HG03060 (cell line): ENCODE results near the gene ATP2B3.
"Not testable (repeated sequence)": the region's sequence is repeated elsewhere in the genome, so short reads cannot be mapped to it uniquely, and the experiment has no call there.

Experiments
- ATAC-seq: cut with Tn5 transposase; IDR thresholded peaks from one replicate; pipeline ENCODE4 v1.9.1; 2021; ENCODE audit warnings: low read depth, moderate number of reproducible peaks; ENCODE audit not compliant: unreplicated experiment

The ATP2B3 gene

GRCh38 chrX:153590961-153591956, 73.8 kb downstream of the ATP2B3 start:
- ATAC-seq, result no peak

GRCh38 chrX:153592091-153592833, 74.8 kb downstream of the ATP2B3 start:
- ATAC-seq, result no peak

DNA sequence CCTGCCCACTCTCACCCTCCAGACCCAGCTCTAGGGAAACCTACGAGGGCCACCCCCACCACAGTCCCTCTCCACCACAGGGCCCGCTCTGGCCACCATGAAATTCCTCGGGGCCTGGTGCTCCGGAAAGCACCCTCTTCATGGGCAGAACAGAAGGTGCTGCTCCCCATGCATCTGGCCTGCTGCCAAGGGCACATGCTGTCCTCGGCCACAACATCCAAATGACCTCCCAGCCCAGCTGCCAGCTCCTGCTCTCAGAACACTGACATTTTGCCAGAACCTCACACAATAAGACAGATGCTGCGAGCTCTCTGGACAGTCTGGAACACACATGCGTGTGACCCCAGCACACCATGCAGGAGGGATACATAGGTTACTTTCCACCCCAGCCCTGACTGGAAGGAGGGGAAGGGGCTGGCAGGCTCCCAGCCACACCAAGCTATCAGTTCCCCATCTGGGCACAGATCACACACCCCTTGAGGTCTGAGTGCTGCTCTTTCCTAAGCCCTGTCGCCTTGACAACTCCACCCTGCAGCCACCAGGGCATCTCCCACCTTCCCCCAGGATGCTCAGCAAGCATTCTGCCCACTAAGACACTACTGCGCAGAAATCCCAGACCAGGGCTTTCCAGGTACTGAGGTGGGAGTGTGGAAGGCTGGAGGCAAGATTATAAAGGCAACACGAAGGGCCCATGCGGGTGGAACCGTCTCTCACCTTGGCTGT, 75.7 kb downstream of the ATP2B3 start:
- no peak for ATAC-seq

DNA sequence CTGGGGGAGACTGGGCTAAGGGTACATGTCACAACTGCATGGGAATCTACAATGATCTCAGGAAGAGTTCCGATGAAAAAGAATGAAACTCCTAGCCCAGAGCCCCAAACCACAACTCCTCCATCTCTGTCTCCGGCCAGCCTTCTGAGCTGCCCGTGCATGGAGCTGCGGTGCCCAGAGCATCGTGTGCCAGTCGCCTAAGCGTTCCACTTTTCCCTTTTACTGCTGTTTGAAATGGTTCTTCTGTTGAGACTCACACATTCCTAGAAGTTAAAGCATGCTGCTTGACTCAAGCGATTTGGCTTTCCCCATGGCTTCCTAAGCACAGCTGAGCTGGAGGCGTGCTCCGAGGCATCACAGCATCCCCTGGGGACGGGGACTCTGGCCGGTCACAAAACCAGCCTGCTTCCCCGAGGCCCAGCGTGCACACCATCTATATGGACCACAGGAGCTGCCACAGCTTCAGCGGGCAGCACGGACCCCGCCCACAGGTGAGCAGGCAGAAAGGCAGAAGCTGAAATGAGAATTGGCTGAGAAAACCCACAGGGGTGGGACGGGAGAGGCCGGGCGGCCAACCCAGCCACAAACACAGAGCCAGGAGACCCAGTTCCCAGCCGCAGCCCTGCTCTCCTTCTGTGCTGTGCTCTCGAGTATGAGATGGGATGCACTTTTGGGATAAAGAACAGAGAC, 76.5 kb downstream of the ATP2B3 start:
- ATAC-seq, result no peak

- ATAC-seq, result no peak
Measured at GRCh38 chrX:153595387-153595786, 77.9 kb downstream of the ATP2B3 start.

DNA sequence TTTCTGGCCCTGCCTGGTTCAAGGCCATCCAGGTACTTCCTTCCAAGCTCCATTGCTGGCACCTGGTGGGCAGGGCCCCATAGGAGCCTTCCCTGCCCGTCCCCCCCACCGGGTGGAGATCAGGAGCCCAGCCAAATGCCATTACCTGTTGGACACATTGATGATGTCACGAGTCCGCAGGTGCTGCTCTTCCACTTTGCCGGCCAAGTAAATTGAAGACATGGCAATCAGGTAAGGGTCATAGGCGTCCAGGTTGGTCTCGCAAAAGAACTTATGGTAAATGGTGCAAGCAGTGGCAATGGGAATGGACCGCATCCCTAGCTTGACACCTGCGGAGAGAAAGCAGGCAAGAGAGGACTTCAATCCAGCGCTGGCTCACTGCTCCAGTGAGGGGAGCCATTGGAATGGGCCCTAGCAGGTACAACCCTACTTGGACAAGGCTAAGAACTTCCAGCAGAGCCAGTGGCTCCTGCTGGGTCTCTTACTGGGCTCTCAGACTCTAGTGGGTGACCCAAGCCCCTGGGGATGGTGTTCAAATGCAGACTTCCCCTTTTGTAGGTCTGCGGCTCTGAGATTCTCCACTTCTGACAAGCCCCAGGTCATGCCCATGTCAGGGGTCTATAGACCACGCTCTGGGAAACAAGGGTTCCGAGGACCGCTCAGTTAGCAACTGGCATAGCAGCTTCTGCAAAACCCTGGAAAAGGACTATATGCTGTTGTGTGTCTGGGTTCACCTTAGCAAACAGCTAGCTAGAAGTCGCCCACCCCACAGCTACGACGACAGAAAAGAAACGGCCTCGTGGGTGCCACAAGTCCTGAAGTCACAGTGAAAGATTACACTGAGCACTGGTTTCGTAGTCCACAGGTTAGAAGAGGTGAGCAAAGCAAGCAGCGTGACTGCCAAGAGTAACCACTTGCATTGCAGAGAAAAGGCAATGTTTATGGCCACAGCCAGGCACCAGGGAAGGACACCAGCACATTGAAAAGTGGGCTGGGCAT, 78.7 kb downstream of the ATP2B3 start:
- no peak for ATAC-seq

DNA sequence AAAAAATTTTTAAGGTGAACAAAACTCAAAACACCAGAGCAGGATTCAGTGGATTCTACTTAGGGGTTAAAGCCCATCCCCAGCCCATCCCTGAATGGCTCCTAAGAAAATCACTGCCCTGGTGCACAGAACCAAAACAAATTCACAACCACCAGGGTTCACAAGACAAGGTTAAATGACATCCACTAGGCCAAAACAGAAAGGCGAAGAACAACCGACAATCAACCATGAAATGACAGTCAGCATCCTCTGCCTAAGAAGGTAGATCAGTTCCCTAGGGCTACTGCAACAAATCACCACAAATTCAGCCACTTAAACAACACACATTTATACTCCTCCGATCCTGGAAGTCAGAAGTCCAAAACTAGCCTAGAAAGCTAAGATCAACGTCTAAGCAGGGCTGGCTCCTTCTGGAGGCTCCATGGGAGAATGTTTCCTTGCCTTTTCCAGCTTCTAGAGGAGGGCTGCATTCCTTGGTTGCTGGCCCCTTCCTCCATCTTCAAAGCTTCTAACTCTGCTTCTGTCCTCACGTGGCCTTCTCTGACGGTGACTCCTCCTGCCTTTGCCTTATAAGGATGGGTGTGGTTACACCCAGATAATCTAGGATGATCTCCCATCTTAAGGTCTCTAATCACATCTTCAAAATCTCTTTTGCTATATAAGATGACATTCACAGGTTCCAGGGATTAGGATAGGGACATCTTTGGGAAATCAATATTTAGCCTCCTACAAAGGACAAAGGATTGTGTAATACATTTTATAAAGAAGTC, 79.7 kb downstream of the ATP2B3 start:
- no peak for ATAC-seq

GRCh38 chrX:153598541-153599191, 81.2 kb downstream of the ATP2B3 start, which contains the start of gene CCNQ:
CCNQ (minus strand) TSS chrX:153599139; CDS start chrX:153599073, 66 bp downstream.
- ATAC-seq, result no peak

DNA sequence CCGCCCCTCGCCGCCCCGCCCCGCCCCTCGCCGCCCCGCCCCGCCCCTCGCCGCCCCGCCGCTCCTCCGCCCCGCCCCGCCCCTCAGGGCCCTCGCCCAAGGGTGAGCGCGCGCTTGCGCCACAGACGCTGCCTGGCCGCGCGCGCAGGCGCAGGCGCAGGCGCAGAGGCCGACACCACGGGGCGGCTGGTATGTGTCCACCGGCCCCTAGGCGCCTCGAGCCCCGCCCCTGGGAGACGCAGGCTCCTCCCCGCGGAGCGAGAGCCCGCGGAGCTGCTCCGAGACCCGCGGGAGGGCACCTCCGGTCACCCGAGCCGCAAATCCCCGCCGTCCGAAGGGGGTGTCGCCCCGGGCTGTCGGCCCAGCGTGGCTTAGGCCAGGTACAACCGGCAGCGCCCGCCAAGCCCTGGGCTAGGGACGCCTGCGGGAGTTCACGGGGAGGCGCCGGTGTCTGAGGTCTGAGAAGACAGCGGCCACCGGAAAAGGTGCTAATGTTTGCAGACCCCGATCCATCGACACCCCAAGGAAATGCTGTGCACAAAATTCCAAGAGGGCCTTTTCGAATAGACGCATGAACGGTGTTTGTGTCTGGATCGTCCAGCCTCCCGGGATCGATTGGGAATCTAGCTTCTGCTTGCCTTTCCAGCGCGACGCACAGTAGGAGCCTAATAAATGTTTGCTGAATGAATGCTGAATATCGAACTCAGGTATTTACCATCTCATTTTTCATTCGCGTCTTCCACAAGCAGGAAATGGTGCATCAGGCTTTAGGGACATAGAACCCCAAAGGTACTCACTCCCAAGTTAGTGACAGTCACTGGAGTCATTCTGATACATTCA, 82.0 kb downstream of the ATP2B3 start:
- no peak for ATAC-seq

- no peak for ATAC-seq
Measured at GRCh38 chrX:153600032-153600373, 82.6 kb downstream of the ATP2B3 start.

- no peak for ATAC-seq
Measured at GRCh38 chrX:153600921-153601320, 83.5 kb downstream of the ATP2B3 start.

- no peak for ATAC-seq
Measured at GRCh38 chrX:153601511-153602110, 84.2 kb downstream of the ATP2B3 start.

GRCh38 chrX:153602601-153603000, 85.2 kb downstream of the ATP2B3 start:
- ATAC-seq, result no peak

DNA sequence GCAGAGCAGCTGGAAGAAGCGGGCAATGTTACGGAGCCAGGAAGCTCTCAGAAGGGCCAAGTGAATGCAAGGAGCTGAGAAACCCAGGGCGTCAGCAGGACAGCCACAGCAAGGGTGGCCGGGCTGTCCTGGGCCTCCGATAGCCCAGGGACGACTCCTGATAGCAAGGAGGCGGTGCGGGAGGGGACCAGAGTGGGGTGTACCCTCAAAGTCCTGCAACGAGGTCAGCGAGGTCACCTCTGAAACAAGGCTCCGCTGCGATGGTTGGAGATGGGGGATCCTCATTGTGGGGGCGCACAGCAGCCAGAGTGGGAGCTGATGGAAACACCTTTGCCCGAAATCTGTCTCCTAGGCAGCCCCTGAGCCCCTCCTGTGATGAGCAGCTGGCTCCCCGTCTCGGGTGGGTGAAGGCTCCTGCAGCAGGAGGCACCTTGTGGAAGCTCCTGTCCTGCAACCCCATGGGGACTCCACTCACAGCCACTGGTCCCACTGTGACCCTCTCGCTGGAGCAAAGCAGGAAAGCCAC, 85.8 kb downstream of the ATP2B3 start:
- no peak for ATAC-seq

DNA sequence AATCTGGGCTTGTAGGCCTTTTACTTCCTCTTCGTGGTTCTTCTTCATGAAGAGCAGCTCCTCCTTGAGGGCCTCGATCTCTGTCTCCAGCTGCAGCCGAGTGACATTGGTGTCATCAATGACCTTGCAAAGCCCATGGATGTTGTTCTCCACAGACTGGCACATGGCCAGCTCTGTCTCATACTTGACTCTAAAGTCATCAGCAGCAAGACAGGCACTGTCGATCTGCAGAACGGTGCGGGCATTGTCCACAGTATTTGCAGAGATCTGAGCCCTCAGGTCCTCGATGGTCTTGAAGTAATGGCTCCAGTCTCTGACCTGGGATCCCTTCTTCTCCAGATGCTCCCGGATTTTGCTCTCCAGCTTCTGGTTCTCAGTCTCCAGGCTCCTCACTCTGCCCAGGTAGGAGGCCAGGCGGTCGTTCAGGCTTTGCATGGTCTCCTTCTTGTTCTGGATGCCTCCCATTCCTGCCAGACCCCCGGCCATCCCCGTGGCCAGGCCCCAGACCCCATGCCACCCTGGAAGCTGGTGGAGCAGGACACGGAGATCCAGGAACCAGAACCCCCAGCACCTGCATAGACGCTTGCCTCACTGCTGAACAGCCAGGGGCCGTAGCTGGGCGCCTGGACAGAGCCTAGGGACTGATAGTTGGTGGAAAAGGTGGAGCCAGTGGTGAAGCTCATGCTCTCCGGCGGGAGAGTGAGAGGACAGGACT, 87.4 kb downstream of the ATP2B3 start:
- ATAC-seq, result not testable (repeated sequence)

DNA sequence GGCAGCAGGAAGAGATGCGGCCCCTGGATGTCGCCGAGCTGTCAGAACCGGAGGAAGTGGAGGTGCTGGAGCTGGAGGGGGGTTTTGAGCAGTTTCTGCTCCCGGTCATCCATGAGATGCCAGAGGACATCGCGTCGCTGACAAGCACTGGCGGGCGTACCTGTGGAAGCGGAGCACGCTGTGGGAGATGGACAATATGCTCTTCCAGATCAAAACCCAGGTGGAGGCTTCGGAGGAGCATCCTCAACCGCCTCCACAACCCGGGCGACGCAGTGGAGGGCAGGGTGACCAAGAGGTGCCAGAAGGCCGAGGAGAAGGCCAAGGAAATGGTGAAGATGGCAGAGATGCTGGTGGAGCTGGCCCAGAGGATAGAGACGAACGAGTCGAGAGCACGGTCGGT, 89.1 kb downstream of the ATP2B3 start:
- ATAC-seq, result no peak
